Thymus (tissue), 11 donors: Measurements from ENCODE around the gene RANBP1. TPM values are rescaled to one million over a fixed set of nuclear protein-coding genes. Genes with fewer than 3 reads are reported as not detected.

Experiments
- DNase-seq, 9 donors: peaks; one replicate each; pipeline ENCODE4 v3.0.0-alpha.2; 2013; ENCODE audit warnings: low spot score in 9 of 9, low read depth in 6 of 9, missing footprints in 1 of 9
- H3K27ac ChIP-seq, 2 donors: one replicate each; pipeline ENCODE4 v1.5.1; 2013; ENCODE audit warnings: control low read depth in 1 of 2, low read depth in 1 of 2, low read length in 1 of 2, mild to moderate bottlenecking in 1 of 2, moderate library complexity in 1 of 2
- H3K27me3 ChIP-seq, 2 donors: one replicate each; pipeline ENCODE4 v1.5.1; 2013; ENCODE audit warnings: low read length in 1 of 2; ENCODE audit not compliant: control insufficient read depth in 2 of 2, insufficient read depth in 1 of 2
- H3K36me3 ChIP-seq, 2 donors: one replicate each; pipeline ENCODE4 v1.5.1; 2013; ENCODE audit warnings: low read length in 1 of 2, mild to moderate bottlenecking in 1 of 2, moderate library complexity in 1 of 2; ENCODE audit not compliant: control insufficient read depth in 2 of 2, insufficient read depth in 2 of 2
- H3K4me1 ChIP-seq, 2 donors: one replicate each; pipeline ENCODE4 v1.5.1; 2013; ENCODE audit warnings: low read length in 2 of 2; ENCODE audit not compliant: control insufficient read depth in 2 of 2, insufficient read depth in 2 of 2
- H3K4me3 ChIP-seq, 2 donors: one replicate each; pipeline ENCODE4 v1.5.1; 2013; ENCODE audit warnings: low read length in 2 of 2, control low read depth in 1 of 2, mild to moderate bottlenecking in 1 of 2
- H3K9me3 ChIP-seq, 2 donors: one replicate each; pipeline ENCODE4 v1.5.1; 2013; ENCODE audit warnings: low read length in 1 of 2, mild to moderate bottlenecking in 1 of 2; ENCODE audit not compliant: control insufficient read depth in 2 of 2, insufficient read depth in 1 of 2
- WGBS: extraction: QIAGEN DNeasy Blood & Tissue Kit; methylation state at CpG from one replicate; pipeline ENCODE4 v1.1.7; 2013; 5-methylcytosine and 5-hydroxymethylcytosine counted together
- polyA plus RNA-seq: library from polyadenylated mRNA; stranded (reverse); fragments of 200-250 nt; gene quantifications from one replicate; pipeline ENCODE4 v1.2.3, GENCODE V29; 2013
- total RNA-seq: library from RNA; stranded (reverse); fragments of 120-200 nt; gene quantifications from one replicate; pipeline ENCODE4 v1.2.4, GENCODE V29; 2013
- donor health status: healthy.

Gene RANBP1
- total and polyA plus RNA-seq, 2 donors, result 78.9 to 318 TPM

- Histone ChIP-seq H3K4me3 (no peak overlapping the region), H3K9me3 (no peaks in the 10 kb centered on the region), H3K27me3 (peaks cover 0 to 4% of the 10 kb centered on the region in 2 donors), H3K27ac (no peak overlapping the region), H3K36me3 (peaks cover 0 to 3% of the 10 kb centered on the region in 2 donors), H3K4me1 (peaks cover 0 to 16% of the 10 kb centered on the region in 2 donors)
- 97% methylated on average over 4 of the region's 4 CpGs for WGBS
- DNase-seq, result no peak
These were observed 35.3 kb downstream of the RANBP1 start for GRCh38 chr22:20151276-20151588.

GRCh38 chr22:20152464-20152890 lies 36.6 kb downstream of the RANBP1 start:
- no peak for DNase-seq
- H3K36me3 ChIP-seq, result peaks cover 0 to 3% of the 10 kb centered on the region in 2 donors
- H3K27me3 ChIP-seq, result peaks cover 0 to 4% of the 10 kb centered on the region in 2 donors
- no peaks in the 10 kb centered on the region for H3K9me3 ChIP-seq
- H3K27ac ChIP-seq, result no peak overlapping the region
- peaks cover 0 to 21% of the 10 kb centered on the region in 2 donors for H3K4me1 ChIP-seq
- no peak overlapping the region for H3K4me3 ChIP-seq
- 95% methylated on average over 14 of the region's 14 CpGs for WGBS

GRCh38 chr22:20153945-20154344 lies 38.0 kb downstream of the RANBP1 start:
- Histone ChIP-seq H3K9me3 (no peaks in the 10 kb centered on the region), H3K4me1 (peaks cover 0 to 36% of the 10 kb centered on the region in 2 donors), H3K4me3 (no peak overlapping the region), H3K36me3 (no peaks in the 10 kb centered on the region), H3K27ac (no peak overlapping the region), H3K27me3 (peaks cover 0 to 12% of the 10 kb centered on the region in 2 donors)
- 88% methylated on average over 16 of the region's 16 CpGs for WGBS
- no peak for DNase-seq

- Histone ChIP-seq H3K27ac (no peak overlapping the region), H3K4me1 (peaks cover 0 to 40% of the 10 kb centered on the region in 2 donors), H3K27me3 (peaks cover 0 to 15% of the 10 kb centered on the region in 2 donors), H3K36me3 (no peaks in the 10 kb centered on the region), H3K4me3 (no peak overlapping the region), H3K9me3 (no peaks in the 10 kb centered on the region)
- DNase-seq, result no peak
- WGBS, result 85% methylated on average over 14 of the region's 14 CpGs
These were observed 38.8 kb downstream of the RANBP1 start for GRCh38 chr22:20154602-20155187.

- no peaks in the 10 kb centered on the region for H3K9me3 ChIP-seq
- peaks cover 0 to 36% of the 10 kb centered on the region in 2 donors for H3K4me1 ChIP-seq
- peaks cover 0 to 18% of the 10 kb centered on the region in 2 donors for H3K27me3 ChIP-seq
- peak in 1 of 9 donors; percentile 34 for DNase-seq
- no peak overlapping the region for H3K4me3 ChIP-seq
- no peaks in the 10 kb centered on the region for H3K36me3 ChIP-seq
- WGBS, result 62% methylated on average over 30 of the region's 30 CpGs
- no peak overlapping the region for H3K27ac ChIP-seq
These were observed 39.6 kb downstream of the RANBP1 start for GRCh38 chr22:20155330-20156041.

GRCh38 chr22:20156042-20156389 lies 40.1 kb downstream of the RANBP1 start:
- H3K27me3 ChIP-seq, result peaks cover 0 to 18% of the 10 kb centered on the region in 2 donors
- DNase-seq, result no peak
- H3K4me3 ChIP-seq, result no peak overlapping the region
- 79% methylated on average over 7 of the region's 7 CpGs for WGBS
- no peak overlapping the region for H3K27ac ChIP-seq
- no peaks in the 10 kb centered on the region for H3K9me3 ChIP-seq
- H3K36me3 ChIP-seq, result no peaks in the 10 kb centered on the region
- H3K4me1 ChIP-seq, result peaks cover 0 to 36% of the 10 kb centered on the region in 2 donors

GRCh38 chr22:20156611-20157429 lies 40.9 kb downstream of the RANBP1 start:
- no peak overlapping the region for H3K4me3 ChIP-seq
- no peaks in the 10 kb centered on the region for H3K9me3 ChIP-seq
- peaks cover 0 to 36% of the 10 kb centered on the region in 2 donors for H3K4me1 ChIP-seq
- no peaks in the 10 kb centered on the region for H3K36me3 ChIP-seq
- H3K27me3 ChIP-seq, result peaks cover 0 to 18% of the 10 kb centered on the region in 2 donors
- 62% methylated on average over 17 of the region's 17 CpGs for WGBS
- no peak overlapping the region for H3K27ac ChIP-seq
- peak; percentile 65 to 95 (median 81) for DNase-seq

GRCh38 chr22:20157430-20158183 lies 41.7 kb downstream of the RANBP1 start:
- Histone ChIP-seq H3K4me3 (no peak overlapping the region), H3K4me1 (peaks cover 0 to 36% of the 10 kb centered on the region in 2 donors), H3K27ac (no peak overlapping the region), H3K27me3 (peaks cover 0 to 18% of the 10 kb centered on the region in 2 donors), H3K36me3 (no peaks in the 10 kb centered on the region), H3K9me3 (no peaks in the 10 kb centered on the region)
- WGBS, result 80% methylated on average over 15 of the region's 15 CpGs
- DNase-seq, result no peak
